ENCODE data around the gene SMIM15.

Gene SMIM15

GRCh38 chr5:61130289-61130688 is 32.0 kb downstream of the SMIM15 start:
- H3K4me3 ChIP-seq (replicated peaks; ENCODE audit: insufficient read depth, low read length), result no peak overlapping the region
- H3K27ac ChIP-seq (replicated peaks), result no peak overlapping the region
- TF ChIP-seq GABPA (IDR thresholded peaks at IDR 0.05; ENCODE audit: low read depth) (no peak), POLR2AphosphoS5 (IDR thresholded peaks at IDR 0.05; ENCODE audit: low read depth) (no peak), SPI1 (IDR thresholded peaks at IDR 0.05; ENCODE audit: borderline replicate concordance, low read depth) (no peak), CTCF (IDR thresholded peaks at IDR 0.05; ENCODE audit: insufficient read depth, low read length) (no peak)
- DNase-seq (ENCODE audit: low read depth in 1 of 2, low spot score in 1 of 2), result no peak
- no peaks in the 10 kb centered on the region for H3K27me3 ChIP-seq (ENCODE audit: insufficient read depth, poor library complexity, severe bottlenecking)

GRCh38 chr5:61123145-61123544 is 39.1 kb downstream of the SMIM15 start:
- TF ChIP-seq POLR2AphosphoS5 (IDR thresholded peaks at IDR 0.05; ENCODE audit: low read depth), result no peak
- TF ChIP-seq GABPA (IDR thresholded peaks at IDR 0.05; ENCODE audit: low read depth), result no peak
- TF ChIP-seq CTCF (IDR thresholded peaks at IDR 0.05; ENCODE audit: insufficient read depth, low read length), result no peak
- no peak for TF ChIP-seq REST (IDR thresholded peaks at IDR 0.05; ENCODE audit: insufficient replicate concordance, low read depth)
- no peak for TF ChIP-seq SPI1 (IDR thresholded peaks at IDR 0.05; ENCODE audit: borderline replicate concordance, low read depth)
- no peak for DNase-seq (ENCODE audit: low read depth in 1 of 2, low spot score in 1 of 2)
- no peak overlapping the region for H3K4me3 ChIP-seq (replicated peaks; ENCODE audit: insufficient read depth, low read length)
- no peaks in the 10 kb centered on the region for H3K27me3 ChIP-seq (ENCODE audit: insufficient read depth, poor library complexity, severe bottlenecking)
- no peak overlapping the region for H3K27ac ChIP-seq (replicated peaks)

- no peak overlapping the region for H3K4me3 ChIP-seq (replicated peaks; ENCODE audit: insufficient read depth, low read length)
- DNase-seq (ENCODE audit: low read depth in 1 of 2, low spot score in 1 of 2), result no peak
- TF ChIP-seq GABPA (IDR thresholded peaks at IDR 0.05; ENCODE audit: low read depth) (no peak), SPI1 (IDR thresholded peaks at IDR 0.05; ENCODE audit: borderline replicate concordance, low read depth) (no peak), POLR2AphosphoS5 (IDR thresholded peaks at IDR 0.05; ENCODE audit: low read depth) (no peak), REST (IDR thresholded peaks at IDR 0.05; ENCODE audit: insufficient replicate concordance, low read depth) (no peak), CTCF (IDR thresholded peaks at IDR 0.05; ENCODE audit: insufficient read depth, low read length) (no peak)
- no peak overlapping the region for H3K27ac ChIP-seq (replicated peaks)
- H3K27me3 ChIP-seq (ENCODE audit: insufficient read depth, poor library complexity, severe bottlenecking), result no peaks in the 10 kb centered on the region
These were observed 41.7 kb downstream of the SMIM15 start for GRCh38 chr5:61120534-61120933.

GRCh38 chr5:61119066-61119465 is 43.2 kb downstream of the SMIM15 start:
- H3K27ac ChIP-seq (replicated peaks), result no peak overlapping the region
- no peaks in the 10 kb centered on the region for H3K27me3 ChIP-seq (ENCODE audit: insufficient read depth, poor library complexity, severe bottlenecking)
- no peak for DNase-seq (ENCODE audit: low read depth in 1 of 2, low spot score in 1 of 2)
- TF ChIP-seq GABPA (IDR thresholded peaks at IDR 0.05; ENCODE audit: low read depth) (no peak), REST (IDR thresholded peaks at IDR 0.05; ENCODE audit: insufficient replicate concordance, low read depth) (no peak), CTCF (IDR thresholded peaks at IDR 0.05; ENCODE audit: insufficient read depth, low read length) (no peak), SPI1 (IDR thresholded peaks at IDR 0.05; ENCODE audit: borderline replicate concordance, low read depth) (no peak), POLR2AphosphoS5 (IDR thresholded peaks at IDR 0.05; ENCODE audit: low read depth) (no peak)
- no peak overlapping the region for H3K4me3 ChIP-seq (replicated peaks; ENCODE audit: insufficient read depth, low read length)
